Hepatocyte (in vitro differentiated cells): ENCODE results near the gene DOCK1. TPM values are rescaled to one million over a fixed set of nuclear protein-coding genes. Genes with fewer than 3 reads are reported as not detected.

Experiments
- DNase-seq: peaks from one replicate; pipeline ENCODE4 v3.0.0-alpha.2; 2016; ENCODE audit warnings: low spot score
- H2AFZ ChIP-seq: fragments of 200-600 bp; sonication (generic); 2 replicates; pipeline ENCODE4 v1.6.0; 2016; ENCODE audit warnings: antibody characterized with exemption, mild to moderate bottlenecking
- H3K27ac ChIP-seq: fragments of 200-600 bp; sonication (generic); 2 replicates; pipeline ENCODE4 v1.5.1; 2016; ENCODE audit warnings: mild to moderate bottlenecking
- H3K27me3 ChIP-seq: fragments of 200-600 bp; sonication (generic); 2 replicates; pipeline ENCODE4 v1.6.1; 2016
- H3K36me3 ChIP-seq: fragments of 200-600 bp; sonication (generic); replicated peaks from 2 replicates; pipeline ENCODE4 v1.5.1; 2016; ENCODE audit warnings: low read depth; ENCODE audit not compliant: insufficient read depth
- H3K4me1 ChIP-seq: fragments of 200-600 bp; sonication (generic); 2 replicates; pipeline ENCODE4 v1.5.1; 2016; ENCODE audit warnings: mild to moderate bottlenecking, moderate library complexity; ENCODE audit not compliant: insufficient read depth
- H3K4me2 ChIP-seq: fragments of 200-600 bp; sonication (generic); 2 replicates; pipeline ENCODE4 v1.6.0; 2016
- H3K4me3 ChIP-seq: fragments of 200-600 bp; sonication (generic); 2 replicates; pipeline ENCODE4 v1.5.1; 2016; ENCODE audit warnings: mild to moderate bottlenecking
- H3K79me2 ChIP-seq: fragments of 200-600 bp; sonication (generic); 2 replicates; pipeline ENCODE4 v1.6.0; 2017; ENCODE audit warnings: mild to moderate bottlenecking
- H3K9me2 ChIP-seq: fragments of 200-600 bp; sonication (generic); replicated peaks from 2 replicates; pipeline ENCODE4 v1.6.0; 2017; ENCODE audit warnings: mild to moderate bottlenecking; ENCODE audit not compliant: insufficient read depth
- H3K9me3 ChIP-seq: fragments of 200-600 bp; sonication (generic); 2 replicates; pipeline ENCODE4 v1.5.1; 2016; ENCODE audit warnings: low read depth, mild to moderate bottlenecking
- H4K20me1 ChIP-seq: fragments of 200-600 bp; sonication (generic); 2 replicates; pipeline ENCODE4 v1.6.0; 2016; ENCODE audit warnings: mild to moderate bottlenecking; ENCODE audit not compliant: insufficient read depth, poor library complexity, severe bottlenecking
- EZH2 ChIP-seq: fragments of 200-600 bp; sonication (generic); IDR thresholded peaks from 2 replicates; pipeline ENCODE4 v1.6.1; 2016; ENCODE audit warnings: antibody characterized with exemption, mild to moderate bottlenecking, borderline replicate concordance
- EZH2phosphoT487 ChIP-seq: fragments of 200-600 bp; sonication (generic); IDR thresholded peaks from one replicate; pipeline ENCODE4 v1.6.1; 2018; ENCODE audit warnings: antibody characterized with exemption, mild to moderate bottlenecking, low read depth, moderate library complexity; ENCODE audit not compliant: unreplicated experiment, severe bottlenecking
- WGBS: methylation state at CpG from one replicate; pipeline ENCODE4 v1.1.6; 2016; ENCODE audit warnings: low lambda C conversion rate; ENCODE audit errors: missing lambda C conversion rate; 5-methylcytosine and 5-hydroxymethylcytosine counted together
- polyA plus RNA-seq: library from polyadenylated mRNA; unstranded; fragments of >200 nt; fragmentation: Nextera tagmentation; extraction: Ambion mirVana; gene quantifications from 2 replicates; pipeline ENCODE4 v1.2.1, GENCODE V29; 2016
- total RNA-seq: library from RNA; depleted of rRNA; stranded (reverse); fragments of >200 nt; gene quantifications from 2 replicates; pipeline ENCODE4 v1.2.3, GENCODE V29; 2014
- TF ChIP-seq, protein P1 (sequence below): fragments of 200-600 bp; sonication (generic); IDR thresholded peaks from 2 replicates; pipeline ENCODE4 v1.5.1; 2016; ENCODE audit warnings: antibody characterized with exemption, mild to moderate bottlenecking; ENCODE audit not compliant: poor library complexity

Gene DOCK1
- total and polyA plus RNA-seq, 2 experiments from 2014 or later = 16.0 to 55.5 TPM

GRCh38 chr10:127069436-127069835, 164.2 kb downstream of the DOCK1 start:
- H3K27me3 ChIP-seq = no peaks in the 10 kb centered on the region
- H3K9me2 ChIP-seq = no peaks in the 10 kb centered on the region
- 95% methylated on average over 4 of the region's 4 CpGs for WGBS
- no peak for DNase-seq
- no peaks in the 10 kb centered on the region for H3K79me2 ChIP-seq
- no peaks in the 10 kb centered on the region for H3K4me1 ChIP-seq
- TF ChIP-seq EZH2 (no peak), EZH2phosphoT487 (no peak)
- H3K36me3 ChIP-seq = no peaks in the 10 kb centered on the region
- no peak overlapping the region for H2AFZ ChIP-seq
- no peak overlapping the region for H3K27ac ChIP-seq
- no peaks in the 10 kb centered on the region for H3K9me3 ChIP-seq
- H4K20me1 ChIP-seq = no peaks in the 10 kb centered on the region
- no peak overlapping the region for H3K4me2 ChIP-seq
- H3K4me3 ChIP-seq = no peak overlapping the region

DNA sequence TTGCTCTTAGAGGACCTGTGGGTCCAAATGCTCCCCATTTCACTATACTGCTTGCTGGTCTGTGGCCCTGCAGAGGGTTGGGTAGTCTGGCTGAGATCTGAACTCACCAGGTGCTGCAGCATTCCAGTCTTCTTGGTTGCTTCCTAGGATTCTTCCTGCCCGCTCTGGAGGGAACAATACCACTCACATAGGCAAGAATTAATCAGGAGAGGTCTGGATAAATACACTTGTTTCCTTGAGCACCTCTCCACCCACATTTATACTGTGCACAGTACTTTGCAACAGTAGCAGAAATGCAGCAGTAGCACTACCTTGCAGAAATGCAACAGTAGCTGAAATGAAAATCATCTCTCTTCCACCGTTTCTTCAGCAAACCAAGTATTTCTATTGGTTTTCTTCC, 165.9 kb downstream of the DOCK1 start:
- H3K4me3 ChIP-seq = no peak overlapping the region
- no peaks in the 10 kb centered on the region for H3K9me3 ChIP-seq
- no peaks in the 10 kb centered on the region for H3K4me1 ChIP-seq
- no peaks in the 10 kb centered on the region for H3K36me3 ChIP-seq
- DNase-seq = no peak
- TF ChIP-seq EZH2 (no peak), EZH2phosphoT487 (no peak)
- TF ChIP-seq, protein P1, sequence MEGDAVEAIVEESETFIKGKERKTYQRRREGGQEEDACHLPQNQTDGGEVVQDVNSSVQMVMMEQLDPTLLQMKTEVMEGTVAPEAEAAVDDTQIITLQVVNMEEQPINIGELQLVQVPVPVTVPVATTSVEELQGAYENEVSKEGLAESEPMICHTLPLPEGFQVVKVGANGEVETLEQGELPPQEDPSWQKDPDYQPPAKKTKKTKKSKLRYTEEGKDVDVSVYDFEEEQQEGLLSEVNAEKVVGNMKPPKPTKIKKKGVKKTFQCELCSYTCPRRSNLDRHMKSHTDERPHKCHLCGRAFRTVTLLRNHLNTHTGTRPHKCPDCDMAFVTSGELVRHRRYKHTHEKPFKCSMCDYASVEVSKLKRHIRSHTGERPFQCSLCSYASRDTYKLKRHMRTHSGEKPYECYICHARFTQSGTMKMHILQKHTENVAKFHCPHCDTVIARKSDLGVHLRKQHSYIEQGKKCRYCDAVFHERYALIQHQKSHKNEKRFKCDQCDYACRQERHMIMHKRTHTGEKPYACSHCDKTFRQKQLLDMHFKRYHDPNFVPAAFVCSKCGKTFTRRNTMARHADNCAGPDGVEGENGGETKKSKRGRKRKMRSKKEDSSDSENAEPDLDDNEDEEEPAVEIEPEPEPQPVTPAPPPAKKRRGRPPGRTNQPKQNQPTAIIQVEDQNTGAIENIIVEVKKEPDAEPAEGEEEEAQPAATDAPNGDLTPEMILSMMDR = no peak
- no peak overlapping the region for H3K27ac ChIP-seq
- no peak overlapping the region for H3K4me2 ChIP-seq
- H3K9me2 ChIP-seq = no peaks in the 10 kb centered on the region
- H3K27me3 ChIP-seq = no peaks in the 10 kb centered on the region
- no peaks in the 10 kb centered on the region for H3K79me2 ChIP-seq
- no peaks in the 10 kb centered on the region for H4K20me1 ChIP-seq
- H2AFZ ChIP-seq = no peak overlapping the region
- WGBS = 95% methylated on average over 2 of the region's 2 CpGs

DNA sequence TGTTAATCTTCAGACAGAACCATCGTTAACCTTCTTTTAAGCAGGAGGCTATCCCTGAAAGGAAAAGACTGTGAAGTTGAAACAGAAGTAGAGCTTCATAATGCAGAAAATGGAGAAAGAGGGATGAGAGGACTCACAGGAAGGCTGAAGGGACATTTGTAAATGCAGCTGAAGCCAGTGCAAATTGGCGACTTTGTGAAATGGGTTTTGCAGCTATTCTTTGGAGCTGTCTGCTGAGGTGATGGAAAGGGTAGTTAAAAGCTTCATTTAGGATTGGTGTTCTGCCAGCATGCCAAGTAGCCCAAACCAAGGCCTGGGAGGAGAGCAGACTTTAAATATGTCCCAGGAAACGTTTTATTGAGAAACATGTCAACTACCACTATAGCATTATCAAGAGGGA, 168.4 kb downstream of the DOCK1 start:
- WGBS = 97% methylated on average over 3 of the region's 3 CpGs
- H3K4me3 ChIP-seq = no peak overlapping the region
- H2AFZ ChIP-seq = no peak overlapping the region
- no peaks in the 10 kb centered on the region for H3K36me3 ChIP-seq
- no peaks in the 10 kb centered on the region for H4K20me1 ChIP-seq
- H3K9me2 ChIP-seq = no peaks in the 10 kb centered on the region
- H3K27ac ChIP-seq = no peak overlapping the region
- TF ChIP-seq EZH2 = no peak
- TF ChIP-seq EZH2phosphoT487 = no peak
- TF ChIP-seq, protein P1 = no peak
- no peak overlapping the region for H3K4me2 ChIP-seq
- no peak for DNase-seq
- H3K79me2 ChIP-seq = no peaks in the 10 kb centered on the region
- no peaks in the 10 kb centered on the region for H3K27me3 ChIP-seq
- H3K9me3 ChIP-seq = no peaks in the 10 kb centered on the region
- H3K4me1 ChIP-seq = no peaks in the 10 kb centered on the region

DNA sequence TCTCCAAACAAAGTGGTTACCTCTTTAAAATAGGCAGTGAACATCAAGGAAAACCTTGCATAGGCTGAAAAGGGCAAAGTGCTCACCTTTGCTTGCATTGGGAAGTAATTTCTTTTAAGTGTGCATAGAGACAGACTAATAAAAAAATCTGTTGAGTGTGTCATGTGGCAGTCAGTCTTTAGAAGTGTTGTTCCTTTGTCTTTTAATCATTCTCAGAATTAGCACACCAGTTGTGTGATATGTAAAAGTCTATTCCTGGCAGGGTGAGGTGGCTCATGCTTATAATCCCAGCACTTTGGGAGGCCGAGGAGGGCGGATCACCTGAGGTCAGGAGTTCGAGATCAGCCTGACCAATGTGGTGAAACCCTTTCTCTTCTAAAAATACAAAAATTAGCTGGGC, 174.2 kb downstream of the DOCK1 start:
- Histone ChIP-seq H3K9me3 (peaks cover 5% of the 10 kb centered on the region), H3K36me3 (no peaks in the 10 kb centered on the region), H3K4me1 (no peaks in the 10 kb centered on the region), H4K20me1 (no peaks in the 10 kb centered on the region), H3K27me3 (no peaks in the 10 kb centered on the region), H3K9me2 (no peaks in the 10 kb centered on the region), H3K79me2 (no peaks in the 10 kb centered on the region), H3K4me2 (no peak overlapping the region), H3K4me3 (no peak overlapping the region), H2AFZ (no peak overlapping the region), H3K27ac (peak overlapping the region; percentile 23)
- WGBS = 92% methylated on average over 3 of the region's 3 CpGs
- TF ChIP-seq EZH2phosphoT487 = no peak
- no peak for TF ChIP-seq EZH2
- TF ChIP-seq, protein P1 = no peak
- no peak for DNase-seq
